ENCODE data around the gene GPR27.

DNA sequence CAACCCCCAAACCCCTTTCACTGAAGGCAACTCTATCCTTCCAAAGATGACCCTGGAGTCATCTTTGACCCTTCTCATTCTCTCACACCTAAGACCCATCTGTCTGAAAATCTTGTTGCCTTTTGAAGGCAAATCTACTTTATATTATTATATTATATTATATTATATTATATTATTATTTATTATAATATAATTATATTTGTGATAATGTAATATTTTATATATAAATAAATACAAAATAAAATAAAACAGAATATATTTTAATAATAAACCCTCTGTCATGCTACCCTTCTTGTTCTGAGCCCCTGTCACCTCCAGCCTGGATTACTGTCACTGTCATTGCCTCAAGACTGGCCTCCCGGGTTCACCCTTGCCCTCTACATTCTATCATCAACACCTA lies 36.3 kb downstream of the GPR27 start:
- TF ChIP-seq EZH2phosphoT487 (IDR thresholded peaks at IDR 0.05; ENCODE audit: borderline replicate concordance, low read length) (no peak), EZH2 (IDR thresholded peaks at IDR 0.05; ENCODE audit: low read length, unreplicated experiment) (no peak)
- TF ChIP-seq, protein P1, sequence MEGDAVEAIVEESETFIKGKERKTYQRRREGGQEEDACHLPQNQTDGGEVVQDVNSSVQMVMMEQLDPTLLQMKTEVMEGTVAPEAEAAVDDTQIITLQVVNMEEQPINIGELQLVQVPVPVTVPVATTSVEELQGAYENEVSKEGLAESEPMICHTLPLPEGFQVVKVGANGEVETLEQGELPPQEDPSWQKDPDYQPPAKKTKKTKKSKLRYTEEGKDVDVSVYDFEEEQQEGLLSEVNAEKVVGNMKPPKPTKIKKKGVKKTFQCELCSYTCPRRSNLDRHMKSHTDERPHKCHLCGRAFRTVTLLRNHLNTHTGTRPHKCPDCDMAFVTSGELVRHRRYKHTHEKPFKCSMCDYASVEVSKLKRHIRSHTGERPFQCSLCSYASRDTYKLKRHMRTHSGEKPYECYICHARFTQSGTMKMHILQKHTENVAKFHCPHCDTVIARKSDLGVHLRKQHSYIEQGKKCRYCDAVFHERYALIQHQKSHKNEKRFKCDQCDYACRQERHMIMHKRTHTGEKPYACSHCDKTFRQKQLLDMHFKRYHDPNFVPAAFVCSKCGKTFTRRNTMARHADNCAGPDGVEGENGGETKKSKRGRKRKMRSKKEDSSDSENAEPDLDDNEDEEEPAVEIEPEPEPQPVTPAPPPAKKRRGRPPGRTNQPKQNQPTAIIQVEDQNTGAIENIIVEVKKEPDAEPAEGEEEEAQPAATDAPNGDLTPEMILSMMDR (conservative IDR thresholded peaks at IDR 0.05; ENCODE audit: low read depth, low read length): no peak

All from PC-3 (cell line).